ENCODE data around the gene STOX2. TPM values are rescaled to one million over a fixed set of nuclear protein-coding genes. Genes with fewer than 3 reads are reported as not detected.
"Not testable (repeated sequence)": the region's sequence is repeated elsewhere in the genome, so short reads cannot be mapped to it uniquely, and the experiment has no call there.

STOX2 gene
- total RNA-seq, 1 experiment from 2014 or later, result 2.3 TPM

DNA sequence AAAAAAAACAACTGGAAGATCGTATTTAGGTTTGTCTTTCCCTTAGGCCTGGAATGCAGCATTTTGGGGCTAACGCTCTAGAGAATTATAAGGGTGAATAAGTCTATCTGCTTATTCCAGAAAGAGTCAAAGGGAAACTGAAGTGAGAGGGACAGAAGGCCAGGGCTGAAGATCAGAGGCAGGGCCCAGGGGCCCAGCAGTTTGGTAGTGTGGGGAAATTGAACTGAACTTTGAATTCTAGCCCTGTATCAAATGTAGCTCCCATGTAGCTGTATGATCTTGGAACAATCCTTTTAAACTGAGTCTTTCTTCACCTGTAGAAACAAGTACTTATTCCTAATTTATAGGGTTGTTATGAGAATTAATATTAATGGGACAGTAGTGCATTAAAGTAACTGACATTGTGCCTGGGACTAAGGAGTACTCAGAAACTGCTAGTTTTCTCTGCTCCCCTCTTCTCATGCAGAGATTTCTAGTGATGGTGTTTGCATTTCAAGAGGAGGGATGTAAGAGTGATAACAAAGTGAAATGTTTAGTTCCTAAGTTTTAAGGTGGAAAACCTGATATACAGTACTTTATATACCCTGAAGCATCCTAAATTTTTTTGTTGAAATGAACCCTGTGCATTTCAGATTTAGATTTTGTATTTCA, 30.4 kb downstream of the STOX2 start:
- DNase-seq (ENCODE audit: low spot score), result no peak

DNA sequence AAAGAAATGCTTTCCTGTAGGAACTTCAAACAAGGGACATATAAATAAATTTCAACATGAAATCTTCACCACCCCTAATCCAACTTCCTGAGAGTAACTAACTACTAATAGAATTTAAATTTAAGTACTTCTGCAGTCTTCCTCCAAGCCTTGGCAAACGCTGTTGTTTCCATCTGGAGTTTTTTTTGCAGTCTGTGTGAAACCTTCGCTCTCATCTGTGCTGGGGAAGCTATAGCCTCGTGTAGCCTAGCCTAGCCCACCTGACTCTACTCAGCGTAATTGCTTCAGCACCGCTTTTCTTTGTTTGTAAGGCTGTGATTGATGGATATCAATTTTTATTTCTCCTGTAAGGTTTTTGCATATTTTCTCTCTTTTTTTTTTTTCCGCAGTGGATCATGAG, 30.9 kb downstream of the STOX2 start:
- DNase-seq (ENCODE audit: low spot score), result no peak

DNA sequence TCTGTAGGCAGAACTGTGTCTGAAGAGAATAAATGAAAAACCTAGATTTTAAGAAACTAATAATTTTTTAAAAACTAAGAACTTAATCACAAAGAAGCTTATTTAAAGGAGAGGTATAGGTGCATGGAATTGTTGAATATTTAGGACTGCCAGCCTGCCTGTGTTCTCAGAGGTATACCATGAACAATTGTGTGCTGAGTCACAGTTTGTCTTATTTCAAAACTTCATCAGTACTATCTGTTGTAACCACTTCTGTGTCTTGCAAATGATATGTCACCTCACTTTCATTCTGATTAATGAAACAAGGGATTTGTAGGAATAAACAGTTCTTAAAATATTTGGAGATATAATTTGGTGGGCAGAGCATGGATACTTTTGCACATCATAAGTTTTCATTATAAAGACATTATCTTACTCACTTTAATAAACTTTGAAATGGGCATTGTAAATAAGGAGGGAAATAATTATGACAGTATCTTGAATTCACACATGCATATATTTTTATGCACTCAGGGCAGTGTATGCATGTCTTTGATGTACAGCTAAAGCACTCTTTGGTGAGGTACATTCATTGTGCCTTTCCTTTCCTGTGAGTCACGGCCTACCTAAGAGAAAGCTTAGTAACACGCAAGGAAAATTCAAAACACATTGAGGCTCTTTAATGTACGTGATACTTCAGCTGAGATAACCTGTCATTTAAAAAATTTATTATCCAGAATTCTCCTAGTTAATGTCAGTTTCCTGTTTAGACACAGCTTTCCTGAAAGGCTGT, 31.7 kb downstream of the STOX2 start:
- DNase-seq (ENCODE audit: low spot score), result no peak

DNA sequence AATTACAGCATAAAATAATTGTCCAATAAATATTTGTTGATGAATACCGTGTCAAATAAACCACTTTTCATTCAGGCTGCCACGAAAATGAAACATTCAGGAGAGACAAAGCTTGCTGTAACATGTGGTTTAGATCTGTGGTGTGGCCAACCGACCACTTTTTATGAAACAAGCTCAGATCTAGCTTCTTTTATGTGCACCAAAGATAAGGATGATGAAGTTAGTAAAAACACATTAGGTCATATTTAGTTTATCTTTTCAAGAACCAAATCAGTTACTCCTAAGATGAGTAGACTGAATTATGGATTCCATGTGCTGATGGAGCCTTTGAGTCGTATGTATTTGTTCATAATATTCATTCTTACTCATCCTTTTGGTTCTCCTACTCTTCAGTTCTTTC, 35.8 kb downstream of the STOX2 start:
- DNase-seq (ENCODE audit: low spot score), result no peak

DNA sequence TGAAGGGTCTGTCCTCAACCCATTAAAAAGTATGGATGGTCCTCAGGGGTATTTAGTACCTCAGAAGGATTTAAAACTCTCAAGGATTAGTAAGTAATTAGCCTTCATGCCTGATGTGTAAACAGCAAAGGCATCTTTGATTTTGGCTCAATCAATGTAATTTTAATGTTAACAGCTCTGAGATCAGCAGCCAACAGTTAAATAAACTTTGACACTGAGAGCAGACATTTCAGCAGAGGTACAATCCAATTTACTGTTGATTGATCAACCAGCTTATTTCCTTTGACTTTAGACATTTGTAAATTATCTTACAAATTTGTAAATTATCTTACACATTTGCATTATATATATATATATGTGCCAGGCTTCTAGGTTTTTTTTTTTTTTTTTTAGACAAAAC, 36.9 kb downstream of the STOX2 start:
- no peak for DNase-seq (ENCODE audit: low spot score)

DNA sequence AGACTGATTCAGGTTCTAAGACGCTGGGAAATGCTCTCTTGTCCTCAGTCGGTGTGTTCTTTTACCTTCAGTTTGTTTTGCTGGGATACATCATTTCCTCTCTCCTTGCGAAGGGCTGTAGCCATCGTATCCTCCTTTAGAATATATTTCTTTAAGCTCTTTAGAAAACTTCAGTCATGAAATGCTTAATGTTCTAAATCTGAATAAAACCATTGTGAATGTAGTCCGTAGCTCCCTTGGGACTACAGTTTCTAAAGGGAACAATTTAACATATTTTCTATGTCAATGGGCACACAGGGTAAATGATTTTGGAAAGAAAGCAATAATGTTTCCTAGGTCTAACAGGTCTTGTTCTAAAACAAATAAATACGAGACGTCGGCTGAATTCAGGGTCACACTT, 40.6 kb downstream of the STOX2 start:
- DNase-seq (ENCODE audit: low spot score), result no peak

DNA sequence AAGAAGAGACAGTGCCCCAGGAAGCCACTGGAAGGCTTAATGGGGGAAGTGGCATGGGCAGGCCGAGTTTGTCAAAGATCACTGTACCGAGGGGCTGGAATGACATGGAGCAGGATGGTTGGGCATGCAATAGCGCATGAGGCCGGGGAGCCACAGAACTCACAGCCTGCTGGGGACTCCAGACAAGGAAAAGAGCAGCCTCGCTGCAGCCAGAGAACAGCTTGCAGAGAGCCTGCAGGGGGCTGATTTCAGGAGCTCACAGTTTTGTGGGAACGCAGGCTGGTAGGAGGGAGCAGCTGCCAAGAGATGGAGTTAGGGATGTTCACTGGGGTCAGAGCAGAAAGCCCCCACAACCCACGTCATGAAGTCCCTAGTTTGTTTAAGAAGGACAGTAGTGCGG, 45.4 kb downstream of the STOX2 start:
- DNase-seq (ENCODE audit: low spot score), result no peak

DNA sequence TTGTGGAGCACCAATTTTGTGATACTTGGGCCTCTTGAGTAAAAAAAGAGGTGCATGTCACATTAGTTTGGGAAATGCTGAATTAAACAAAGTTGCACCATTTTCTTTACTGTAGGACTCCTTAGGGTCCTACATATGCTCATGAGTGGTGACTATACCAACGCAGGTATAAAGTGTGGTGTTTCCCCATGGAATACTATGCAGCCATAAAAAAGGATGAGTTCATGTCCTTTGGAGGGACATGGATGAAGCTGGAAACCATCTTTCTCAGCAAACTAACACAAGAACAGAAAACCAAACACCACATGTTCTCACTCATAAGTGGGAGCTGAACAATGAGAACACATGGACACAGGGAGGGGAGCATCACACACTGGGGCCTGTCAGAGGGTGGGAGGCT, 47.5 kb downstream of the STOX2 start:
- not testable (repeated sequence) for DNase-seq (ENCODE audit: low spot score)

DNA sequence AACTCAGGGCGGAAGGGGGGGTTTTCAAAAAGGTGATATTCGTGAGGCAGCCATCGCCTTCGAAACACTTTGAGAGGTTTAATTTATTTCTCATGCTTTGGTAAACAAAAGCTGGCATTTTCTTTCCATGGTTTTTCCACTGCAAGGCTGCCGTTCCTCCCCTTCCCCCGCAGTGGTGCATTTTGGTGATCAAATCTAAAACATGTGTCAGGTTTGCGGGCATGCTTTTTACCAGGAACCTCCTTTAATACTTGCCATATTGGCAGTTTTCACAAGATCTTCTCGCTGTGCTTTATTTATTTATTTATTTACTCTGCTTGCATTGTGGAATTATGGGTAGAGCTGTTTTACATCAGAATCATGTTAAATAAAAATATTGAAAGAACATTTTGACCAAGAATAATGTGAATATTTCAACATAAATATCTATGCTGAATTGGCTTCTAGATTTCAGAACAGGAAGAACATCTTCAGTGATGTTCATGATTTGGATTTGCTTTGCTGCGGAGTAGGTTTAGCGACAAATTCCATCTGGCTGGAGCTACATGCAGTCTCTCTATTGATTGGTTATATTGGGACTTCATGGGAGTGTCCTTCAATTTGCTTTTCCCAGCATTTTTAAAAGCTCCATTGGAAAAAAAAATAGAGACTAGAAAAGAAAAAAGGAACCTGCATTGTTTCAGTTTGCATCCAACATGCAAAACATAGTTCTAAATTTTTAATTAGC, 54.4 kb downstream of the STOX2 start:
- DNase-seq (ENCODE audit: low spot score), result no peak

DNA sequence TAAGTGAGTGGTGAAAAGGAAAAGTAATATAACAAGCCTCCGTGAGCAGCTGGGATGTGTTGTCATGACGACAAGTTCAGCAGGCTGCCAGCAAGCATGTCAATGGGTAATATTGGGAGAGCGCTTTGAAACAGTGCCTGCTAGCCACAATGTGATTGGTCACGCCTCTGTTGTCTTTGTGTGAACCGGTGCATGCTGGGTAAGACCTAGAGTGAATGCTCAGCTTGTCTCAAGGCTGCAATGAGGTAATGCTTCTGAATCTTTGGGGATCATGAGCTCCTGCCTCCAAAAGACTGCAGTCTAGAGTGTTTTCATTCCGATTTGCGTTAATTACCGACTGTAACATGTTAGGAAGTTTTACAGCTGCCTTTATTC, 54.9 kb downstream of the STOX2 start:
- peak; percentile 62 for DNase-seq (ENCODE audit: low spot score)

DNA sequence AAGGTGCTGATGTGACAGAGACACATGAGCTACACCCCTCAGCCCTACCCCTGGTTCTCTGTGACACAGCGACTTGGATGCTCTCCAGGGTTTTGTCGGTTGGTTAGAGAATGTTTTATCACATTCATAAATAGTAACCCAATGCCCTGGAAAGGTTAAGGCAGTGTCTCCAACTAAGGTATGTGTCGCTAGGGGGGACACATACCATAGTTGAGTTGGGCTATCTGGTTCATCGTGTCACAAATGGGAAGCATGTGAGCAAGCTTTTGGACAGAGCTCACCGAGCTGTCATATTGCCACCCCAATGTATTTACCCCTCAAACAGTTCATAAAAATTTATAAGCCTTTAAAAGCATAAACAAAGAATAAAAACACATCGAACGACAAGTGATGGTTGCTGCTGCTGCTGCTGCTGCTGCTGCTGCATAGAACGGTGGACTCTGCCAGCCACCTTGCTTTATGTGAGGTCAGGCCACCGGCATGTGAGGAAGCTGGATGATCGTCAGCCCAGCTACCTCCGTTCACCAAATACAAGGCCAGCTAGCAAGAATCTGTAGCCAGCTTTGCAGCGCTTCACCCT, 55.9 kb downstream of the STOX2 start:
- DNase-seq (ENCODE audit: low spot score), result no peak

DNA sequence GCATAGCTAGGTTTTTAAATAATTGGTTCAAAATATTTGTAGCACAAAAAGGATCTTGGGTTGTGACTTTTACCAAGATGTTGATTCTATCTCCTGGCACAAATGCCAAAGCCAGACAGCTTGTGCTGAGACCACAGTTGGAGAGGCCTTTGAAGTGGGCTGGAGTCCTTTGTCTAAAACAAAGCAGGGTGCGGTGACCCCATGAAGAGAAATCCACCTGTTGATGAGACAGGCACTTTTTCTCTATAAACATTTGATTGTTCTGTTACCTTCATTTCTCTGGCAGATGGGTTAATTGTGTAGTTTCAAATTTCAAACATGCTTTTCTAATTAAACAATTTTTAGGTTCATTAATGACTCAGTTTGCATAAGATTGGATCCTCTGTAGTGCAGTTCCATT, 56.7 kb downstream of the STOX2 start:
- no peak for DNase-seq (ENCODE audit: low spot score)

DNA sequence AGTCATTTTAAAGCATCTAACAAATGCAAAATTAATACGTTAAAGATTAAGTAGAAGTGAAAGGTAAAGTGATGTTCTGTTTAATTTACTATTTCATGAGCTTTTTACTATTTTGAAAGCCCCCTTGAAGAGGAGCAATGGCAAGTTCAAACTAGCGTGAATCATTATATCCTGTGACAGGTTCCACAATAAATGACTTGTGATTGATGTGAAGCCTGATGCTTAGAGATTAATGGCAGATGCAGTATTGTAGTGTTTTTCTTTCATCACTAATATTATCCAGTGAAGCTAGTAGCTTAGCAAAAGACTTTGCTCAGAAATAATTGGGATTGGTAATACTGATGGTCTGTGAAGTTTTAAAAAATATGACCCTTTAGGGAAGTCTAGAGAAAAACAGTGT, 57.3 kb downstream of the STOX2 start:
- no peak for DNase-seq (ENCODE audit: low spot score)

DNA sequence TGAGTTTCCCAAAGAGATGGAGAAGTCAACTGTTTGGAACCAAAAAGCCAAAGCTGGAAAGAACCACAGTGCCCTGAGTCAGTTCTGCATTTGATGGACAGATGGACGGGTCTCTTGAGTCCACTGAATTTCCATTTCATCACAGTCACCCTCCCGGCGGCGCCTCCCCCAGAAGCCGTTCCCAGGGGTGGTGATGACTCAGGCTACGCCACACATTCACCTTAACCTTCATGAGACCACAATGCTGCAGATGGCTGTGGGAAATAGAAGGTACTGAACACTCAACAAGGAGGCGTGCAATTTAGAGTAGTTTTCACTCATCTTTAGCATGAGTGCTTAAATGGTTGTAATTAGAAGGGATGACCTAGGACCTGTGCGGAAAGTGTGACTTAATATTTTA, 61.3 kb downstream of the STOX2 start:
- peak; percentile 59 for DNase-seq (ENCODE audit: low spot score)

DNA sequence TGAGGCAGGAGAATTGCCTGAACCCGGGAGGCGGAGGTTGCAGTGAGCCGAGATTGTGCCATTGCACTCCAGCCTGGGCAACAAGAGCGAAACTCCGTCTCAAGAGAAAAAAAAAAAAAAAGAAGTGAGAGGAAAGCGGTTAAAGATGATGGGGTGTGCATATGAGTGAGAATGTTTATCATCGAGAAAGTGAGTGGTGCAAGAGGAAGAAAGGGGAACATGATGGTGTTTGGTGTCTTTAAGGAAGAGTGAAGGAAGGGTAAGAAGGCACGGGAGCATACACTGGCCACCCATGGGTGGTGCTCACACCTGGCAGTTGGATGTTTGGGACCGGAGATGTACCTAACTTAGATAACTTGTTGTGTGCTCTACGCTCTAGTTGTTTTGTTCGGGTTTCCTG, 62.2 kb downstream of the STOX2 start:
- DNase-seq (ENCODE audit: low spot score), result no peak

DNA sequence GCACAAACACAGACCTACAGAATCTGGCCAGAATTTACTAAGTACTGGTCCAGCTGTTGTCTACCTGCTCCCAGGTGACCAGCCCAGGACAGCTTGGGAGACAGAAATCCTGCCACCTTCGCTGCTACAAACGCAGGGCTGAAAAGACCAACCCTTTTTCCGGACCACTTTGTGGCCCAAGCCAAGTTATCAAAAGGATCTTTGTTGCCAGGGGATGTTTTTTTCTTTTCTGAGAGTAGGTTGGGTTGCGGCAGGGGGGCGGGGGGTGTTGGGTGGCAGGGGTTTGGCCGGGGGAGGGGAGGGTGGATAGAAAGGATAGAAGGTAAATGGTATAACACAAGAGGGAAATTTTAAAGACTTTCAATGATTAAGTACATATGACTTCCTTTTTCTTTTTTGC, 63.4 kb downstream of the STOX2 start:
- no peak for DNase-seq (ENCODE audit: low spot score)

DNA sequence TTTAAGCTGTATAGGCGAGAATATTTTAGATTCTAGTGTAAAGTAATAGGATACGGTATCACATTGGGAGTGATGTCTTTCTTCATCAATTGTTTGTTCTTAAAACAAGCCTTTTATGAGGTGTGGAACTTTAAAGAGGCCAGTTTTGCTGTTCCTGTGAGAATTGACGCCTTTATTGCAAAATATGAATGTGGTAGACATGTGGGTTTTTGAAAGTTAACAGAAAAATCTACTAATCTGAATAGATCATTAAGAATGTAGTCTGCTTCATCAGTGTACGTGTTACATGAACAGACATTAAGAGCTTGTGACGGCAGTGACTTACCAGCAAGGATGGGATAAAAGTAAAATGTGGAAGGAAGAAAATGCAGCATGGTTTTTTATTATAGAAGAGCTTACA, 63.8 kb downstream of the STOX2 start:
- no peak for DNase-seq (ENCODE audit: low spot score)

DNA sequence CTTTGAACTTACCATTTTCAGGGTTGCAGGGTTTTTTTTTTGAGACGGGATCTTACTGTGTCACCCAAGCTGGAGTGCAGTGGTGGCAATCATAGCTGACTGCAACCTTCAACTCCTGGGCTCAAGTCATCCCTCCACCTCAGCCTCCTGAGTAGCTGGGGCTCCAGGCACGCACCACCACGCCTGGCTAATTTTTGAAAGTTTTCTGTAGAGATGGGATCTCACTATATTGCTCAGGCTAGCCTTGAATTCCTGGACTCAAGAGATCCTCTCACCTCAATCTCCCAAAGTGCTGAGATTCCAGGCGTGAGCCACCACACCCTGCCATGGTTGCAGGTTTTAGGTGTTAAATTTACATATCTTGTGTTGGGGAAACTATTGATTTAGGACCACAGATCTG, 64.5 kb downstream of the STOX2 start:
- no peak for DNase-seq (ENCODE audit: low spot score)

DNA sequence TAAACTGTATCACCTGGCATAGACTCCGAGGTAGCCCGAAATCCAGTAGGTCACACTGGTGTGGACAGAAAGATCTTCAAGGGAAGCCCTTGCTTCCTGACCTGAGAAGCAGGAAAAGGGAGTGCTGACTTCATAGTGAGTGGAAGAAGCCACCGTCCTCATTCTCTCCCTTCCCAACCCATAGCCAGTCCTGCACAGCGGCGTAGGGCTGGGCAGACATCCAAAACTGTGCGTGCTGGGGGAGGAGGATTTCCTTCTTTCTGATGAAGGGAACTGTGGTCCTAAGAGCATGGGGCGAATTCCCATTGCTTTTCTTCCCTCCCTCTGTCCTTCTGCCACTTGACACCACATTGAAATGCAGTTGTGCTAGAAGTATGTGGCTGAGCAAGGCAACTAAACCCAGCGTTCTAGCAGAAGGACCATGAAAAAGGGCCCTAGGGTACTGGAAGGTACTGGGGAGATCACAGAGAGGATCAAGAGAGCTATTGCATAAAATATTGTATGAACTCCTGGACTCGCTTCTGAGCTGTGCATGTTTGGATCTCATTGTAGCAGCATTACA, 66.9 kb downstream of the STOX2 start:
- DNase-seq (ENCODE audit: low spot score), result no peak

DNA sequence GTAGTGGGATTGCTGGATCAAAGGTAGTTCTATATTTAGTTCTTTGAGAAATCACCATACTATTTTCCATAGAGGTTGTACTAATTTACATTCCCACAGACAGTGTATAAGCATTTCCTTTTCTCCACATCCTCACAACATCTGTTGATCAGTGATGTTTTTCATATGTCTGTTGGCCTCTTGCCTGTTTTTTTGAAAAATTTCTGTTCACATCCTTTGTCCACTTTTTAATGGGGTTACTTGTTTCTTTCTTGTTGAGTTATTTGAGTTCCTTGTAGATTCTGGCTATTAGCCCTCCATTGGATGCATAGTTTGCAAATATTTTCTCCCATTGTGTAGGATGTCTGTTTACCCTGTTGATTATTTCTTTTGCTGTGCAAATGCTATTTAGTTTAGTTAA, 72.6 kb downstream of the STOX2 start:
- no peak for DNase-seq (ENCODE audit: low spot score)

DNA sequence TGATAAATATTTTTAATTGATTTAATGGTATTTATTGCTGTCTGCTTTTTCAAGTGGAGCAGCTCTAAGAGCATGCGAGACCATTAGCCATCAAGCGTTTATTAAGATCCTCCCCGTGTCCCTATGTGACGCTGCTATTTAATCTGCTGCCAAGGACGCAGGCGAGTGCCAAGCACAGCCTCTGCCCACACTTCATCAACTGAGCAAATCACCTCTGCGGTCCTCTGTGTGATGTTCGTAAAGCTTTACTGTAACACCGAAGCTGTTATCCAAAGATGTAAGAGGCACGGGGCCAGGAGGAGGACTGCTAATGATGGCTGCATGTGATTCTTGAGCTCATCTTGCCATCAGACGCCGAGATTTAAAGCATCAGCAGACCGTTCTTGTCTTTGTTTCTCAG, 79.5 kb downstream of the STOX2 start:
- DNase-seq (ENCODE audit: low spot score), result no peak

DNA sequence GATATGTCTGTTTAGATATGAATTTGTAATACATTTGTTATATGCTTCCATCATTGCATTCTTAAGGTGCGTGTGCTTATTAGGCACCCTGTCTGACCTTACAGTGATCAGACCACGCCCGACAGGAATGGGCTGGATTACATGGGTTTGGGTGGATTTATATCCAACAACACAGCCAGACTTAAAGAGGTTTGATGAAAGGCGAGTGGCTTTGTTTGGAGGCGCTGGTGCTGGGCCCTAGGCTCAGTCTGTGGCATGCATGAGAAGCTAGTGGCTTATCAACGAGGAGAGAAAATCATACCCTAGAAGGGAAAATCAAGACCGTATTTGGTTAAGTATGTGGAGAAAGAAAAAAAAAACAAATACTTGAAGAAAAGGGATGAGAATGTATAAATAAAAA, 80.7 kb downstream of the STOX2 start:
- DNase-seq (ENCODE audit: low spot score), result no peak
